OCI-LY3 (cell line): ENCODE data around the gene GRM4.

Experiments used
- EZH2phosphoT487 ChIP-seq: fragments of 200-600 bp; shearing (Covaris generic); IDR thresholded peaks from 2 replicates; pipeline ENCODE4 v1.6.1; 2018; ENCODE audit warnings: antibody characterized with exemption, mixed run types, low read depth
- TF ChIP-seq, protein P1 (sequence below): fragments of 200-600, 300-600 bp; sonication (generic); IDR thresholded peaks from 2 replicates; pipeline ENCODE4 v1.5.1; 2014; ENCODE audit warnings: antibody characterized with exemption, low read length, low read depth

DNA sequence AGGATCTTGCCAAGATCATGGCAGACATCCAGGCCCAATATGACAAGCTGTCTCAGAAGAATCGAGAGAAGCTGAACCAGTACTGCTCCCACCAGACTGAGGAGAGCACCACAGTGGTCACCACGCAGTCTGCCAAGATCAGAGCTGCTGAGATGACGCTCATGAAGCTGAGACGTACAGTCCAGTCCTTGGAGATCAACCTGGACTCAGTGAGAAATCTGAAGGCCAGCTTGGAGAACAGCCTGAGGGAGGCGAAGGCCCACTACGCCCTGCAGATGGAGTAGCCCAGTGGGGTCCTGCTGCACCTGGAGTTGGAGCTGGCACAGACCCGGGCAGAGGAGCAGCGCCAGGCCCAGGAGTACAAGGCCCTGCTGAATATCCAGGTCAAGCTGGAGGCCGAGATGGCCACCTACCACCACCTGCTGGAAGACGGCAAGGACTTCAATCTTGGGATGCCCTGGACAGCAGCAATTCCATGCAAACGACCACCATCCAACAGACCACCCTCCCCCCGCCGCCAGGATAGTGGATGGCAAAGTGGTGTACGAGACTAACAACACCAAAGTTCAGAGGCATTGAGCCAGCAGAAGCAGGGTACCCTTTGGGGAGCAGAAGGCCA, 44.7 kb upstream of the GRM4 start:
- TF ChIP-seq EZH2phosphoT487, result no peak
- TF ChIP-seq, protein P1, sequence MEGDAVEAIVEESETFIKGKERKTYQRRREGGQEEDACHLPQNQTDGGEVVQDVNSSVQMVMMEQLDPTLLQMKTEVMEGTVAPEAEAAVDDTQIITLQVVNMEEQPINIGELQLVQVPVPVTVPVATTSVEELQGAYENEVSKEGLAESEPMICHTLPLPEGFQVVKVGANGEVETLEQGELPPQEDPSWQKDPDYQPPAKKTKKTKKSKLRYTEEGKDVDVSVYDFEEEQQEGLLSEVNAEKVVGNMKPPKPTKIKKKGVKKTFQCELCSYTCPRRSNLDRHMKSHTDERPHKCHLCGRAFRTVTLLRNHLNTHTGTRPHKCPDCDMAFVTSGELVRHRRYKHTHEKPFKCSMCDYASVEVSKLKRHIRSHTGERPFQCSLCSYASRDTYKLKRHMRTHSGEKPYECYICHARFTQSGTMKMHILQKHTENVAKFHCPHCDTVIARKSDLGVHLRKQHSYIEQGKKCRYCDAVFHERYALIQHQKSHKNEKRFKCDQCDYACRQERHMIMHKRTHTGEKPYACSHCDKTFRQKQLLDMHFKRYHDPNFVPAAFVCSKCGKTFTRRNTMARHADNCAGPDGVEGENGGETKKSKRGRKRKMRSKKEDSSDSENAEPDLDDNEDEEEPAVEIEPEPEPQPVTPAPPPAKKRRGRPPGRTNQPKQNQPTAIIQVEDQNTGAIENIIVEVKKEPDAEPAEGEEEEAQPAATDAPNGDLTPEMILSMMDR, result no peak
